B cell (primary cell): ENCODE measurements around the gene TPH1. TPM values are rescaled to one million over a fixed set of nuclear protein-coding genes. Genes with fewer than 3 reads are reported as not detected.

Experiments used
- ATAC-seq: fragments of 200-7000 bp; cut with Tn5 transposase; one replicate; pipeline ENCODE4 v1.10.0; 2021; ENCODE audit warnings: low read depth, mild to moderate bottlenecking, moderate number of reproducible peaks, moderate library complexity
- CTCF ChIA-PET: fragments of 350-600 bp; sonication (Branson Sonifier 250); formaldehyde crosslinking; loops from one replicate; lab custom pipeline; 2021; ENCODE audit warnings: antibody characterized with exemption, inconsistent platforms; lab: Charles Lee
- POLR2A ChIA-PET: fragments of 350-600 bp; sonication (Branson Sonifier 250); formaldehyde crosslinking; loops from one replicate; lab custom pipeline; 2021; ENCODE audit warnings: antibody characterized with exemption; lab: Charles Lee
- DNase-seq: peaks from one replicate; pipeline ENCODE4 v3.0.0; 2013
- H2AFZ ChIP-seq: 2 replicates; pipeline ENCODE4 v1.6.1; 2012; ENCODE audit warnings: mild to moderate bottlenecking, low read depth, low read length; ENCODE audit not compliant: insufficient read depth, poor library complexity, severe bottlenecking
- H3K27ac ChIP-seq, 2 donors: 1 replicate in 1 of 2; 2 replicates in 1 of 2; pipeline ENCODE4 v1.5.1; 2012 to 2013; ENCODE audit warnings: low read length in 2 of 2, mild to moderate bottlenecking in 2 of 2, moderate library complexity in 1 of 2
- H3K27me3 ChIP-seq, 4 experiments: fragments of 200-600 bp in 1 of 4; sonication (generic) in 1 of 4; replicated peaks in 1 of 4; 1 replicate in 2 of 4; 2 replicates in 2 of 4; pipeline versions ENCODE4 v1.6.1 to v1.7.0; 2013 to 2016; ENCODE audit warnings: low read length in 3 of 4, mild to moderate bottlenecking in 2 of 4, mixed read lengths in 1 of 4, moderate library complexity in 1 of 4; ENCODE audit not compliant: insufficient read depth in 4 of 4, control insufficient read depth in 3 of 4; ENCODE audit errors: control extremely low read depth in 1 of 4
- H3K36me3 ChIP-seq, 2 experiments: replicated peaks in 1 of 2; 1 replicate in 1 of 2; 2 replicates in 1 of 2; pipeline versions ENCODE4 v1.6.1 to v1.7.1; 2013; ENCODE audit warnings: low read length in 1 of 2; ENCODE audit not compliant: insufficient read depth in 2 of 2, control insufficient read depth in 1 of 2; ENCODE audit errors: control extremely low read depth in 1 of 2, extremely low read depth in 1 of 2
- H3K4me1 ChIP-seq, 2 donors: fragments of 200-600 bp in 1 of 2; sonication (generic) in 1 of 2; 1 replicate in 1 of 2; 2 replicates in 1 of 2; pipeline versions ENCODE4 v1.5.1 to v1.6.1; 2013 to 2017; ENCODE audit warnings: low read length in 2 of 2; ENCODE audit not compliant: control insufficient read depth in 2 of 2, insufficient read depth in 2 of 2
- H3K4me2 ChIP-seq: replicated peaks from 2 replicates; pipeline ENCODE3; 2012; ENCODE audit warnings: mild to moderate bottlenecking, low read depth, low read length; ENCODE audit not compliant: poor library complexity, severe bottlenecking
- H3K4me3 ChIP-seq, 5 experiments: fragments of 200-600 bp in 1 of 5; sonication (generic) in 1 of 5; 1 replicate in 3 of 5; 2 replicates in 2 of 5; pipeline versions ENCODE4 v1.5.1 to v1.7.0; 2011 to 2016; ENCODE audit warnings: low read length in 4 of 5, mild to moderate bottlenecking in 4 of 5, low read depth in 2 of 5, control low read depth in 1 of 5, moderate library complexity in 1 of 5; ENCODE audit not compliant: insufficient read depth in 1 of 5; ENCODE audit errors: control extremely low read depth in 1 of 5, extremely low read depth in 1 of 5
- H3K79me2 ChIP-seq: fragments of 200-600 bp; sonication (generic); one replicate; pipeline ENCODE4 v1.6.0; 2016; ENCODE audit warnings: low read length; ENCODE audit not compliant: control insufficient read depth, insufficient read depth
- H3K9ac ChIP-seq: fragments of 200-600 bp; sonication (generic); 2 replicates; pipeline ENCODE4 v1.6.1; 2017; ENCODE audit warnings: mild to moderate bottlenecking, low read length, moderate library complexity
- H3K9me3 ChIP-seq, 3 donors: one replicate each; pipeline versions ENCODE4 v1.6.1 to v1.7.1; 2013; ENCODE audit warnings: low read length in 2 of 3; ENCODE audit not compliant: control insufficient read depth in 2 of 3, insufficient read depth in 1 of 3; ENCODE audit errors: control extremely low read depth in 1 of 3
- H4K20me1 ChIP-seq: 2 replicates; pipeline ENCODE4 v1.6.0; 2012; ENCODE audit warnings: mild to moderate bottlenecking, low read length; ENCODE audit not compliant: insufficient read depth, control insufficient read depth, poor library complexity, severe bottlenecking
- H3K27ac Mint-ChIP-seq: one replicate; pipeline ENCODE4 v1.8.0; 2021; ENCODE audit warnings: mixed read lengths
- H3K27me3 Mint-ChIP-seq: one replicate; pipeline ENCODE4 v1.8.0; 2021; ENCODE audit warnings: mixed read lengths
- H3K4me1 Mint-ChIP-seq: one replicate; pipeline ENCODE4 v1.8.0; 2021; ENCODE audit warnings: mixed read lengths
- H3K4me3 Mint-ChIP-seq: one replicate; pipeline ENCODE4 v1.8.0; 2021; ENCODE audit warnings: mixed read lengths
- H3K9me3 Mint-ChIP-seq: one replicate; pipeline ENCODE4 v1.8.0; 2022; ENCODE audit warnings: mixed read lengths; ENCODE audit not compliant: insufficient read depth
- CTCF ChIP-seq: fragments of 200-600 bp; IDR thresholded peaks from one replicate; pipeline ENCODE4 v1.8.0; 2022; ENCODE audit warnings: antibody characterized with exemption, mild to moderate bottlenecking
- EZH2 ChIP-seq: IDR thresholded peaks from 2 replicates; pipeline ENCODE4 v1.6.1; 2012; ENCODE audit warnings: borderline replicate concordance, low read depth, mild to moderate bottlenecking, moderate library complexity, low read length; ENCODE audit not compliant: insufficient read depth, poor library complexity, severe bottlenecking
- WGBS: methylation state at CpG from one replicate; pipeline ENCODE4 v1.1.5; 2013; ENCODE audit warnings: missing lambda C conversion rate; ENCODE audit not compliant: insufficient coverage; 5-methylcytosine and 5-hydroxymethylcytosine counted together
- intact Hi-C: fragments of 100-400 bp; cut with micrococcal nuclease; formaldehyde crosslinking; loops from one replicate; pipeline ENCODE4 v1.10.0; 2022
- polyA minus RNA-seq: library from RNA; depleted of rRNA, polyadenylated mRNA; stranded (reverse); fragments of >200 nt; gene quantifications from 2 replicates; pipeline ENCODE4 v1.2.3, GENCODE V29; 2012
- polyA plus RNA-seq: library from polyadenylated mRNA; depleted of rRNA; stranded (reverse); fragments of >200 nt; gene quantifications from 2 replicates; pipeline ENCODE4 v1.2.3, GENCODE V29; 2012
- total RNA-seq, 2 donors: library from RNA; stranded (reverse); fragments of 120-200 nt in 1 of 2; gene quantifications; 1 replicate in 1 of 2; 2 replicates in 1 of 2; pipeline versions ENCODE4 v1.2.3 to v1.2.4, GENCODE V29; 2013 to 2022

The TPH1 gene
- total RNA-seq (2.7 and 2.8 TPM in 2 replicates), polyA plus RNA-seq (0.51 and 1.5 TPM in 2 replicates), polyA minus RNA-seq (0.21 and 0.26 TPM in 2 replicates)
- total RNA-seq (2013): 0.49 TPM

GRCh38 chr11:18046116-18046777, at the start of gene TPH1:
TSS of gene TPH1 (minus strand) at chr11:18046269. CDS start at chr11:18040762, 5,507 bp downstream.
- no peaks in the 10 kb centered on the region for H3K79me2 ChIP-seq
- ChIA-PET POLR2A (no interaction called here), CTCF (no interaction called here)
- H3K27me3 Mint-ChIP-seq: peaks cover 30% of the 10 kb centered on the region
- peaks cover 0 to 3% (median 0%) of the 10 kb centered on the region in 3 donors for H3K9me3 ChIP-seq
- H3K9me3 Mint-ChIP-seq: no peaks in the 10 kb centered on the region
- H3K4me2 ChIP-seq: no peak within 1 kb of the TSS
- DNase-seq: no peak
- H3K4me1 Mint-ChIP-seq: no peaks in the 10 kb centered on the region
- TF ChIP-seq CTCF (no peak), EZH2 (no peak)
- no peak within 1 kb of the TSS for H3K4me3 Mint-ChIP-seq
- no peaks in the 10 kb centered on the region for H4K20me1 ChIP-seq
- intact Hi-C loops: no loop called here
- ATAC-seq: no peak
- no peak within 1 kb of the TSS for H3K27ac ChIP-seq
- H3K9ac ChIP-seq: no peak within 1 kb of the TSS
- H3K4me1 ChIP-seq: no peaks in the 10 kb centered on the region
- H3K27ac Mint-ChIP-seq: no peak within 1 kb of the TSS
- WGBS: 36% methylated on average over 32 of the region's 36 CpGs
- no peak within 1 kb of the TSS for H2AFZ ChIP-seq
- peaks cover 0 to 14% (median 5%) of the 10 kb centered on the region in 4 experiments for H3K27me3 ChIP-seq
- H3K36me3 ChIP-seq: no peaks in the 10 kb centered on the region
- H3K4me3 ChIP-seq: no peak within 1 kb of the TSS

- H4K20me1 ChIP-seq: peaks cover 14% of the 10 kb centered on the region
- H3K4me2 ChIP-seq: no peak overlapping the region
- H3K4me3 ChIP-seq: no peak overlapping the region
- Mint-ChIP-seq H3K27ac (no peak overlapping the region), H3K4me1 (peaks cover 2% of the 10 kb centered on the region), H3K27me3 (no peaks in the 10 kb centered on the region), H3K9me3 (no peaks in the 10 kb centered on the region), H3K4me3 (no peak overlapping the region)
- peaks cover 32% of the 10 kb centered on the region for H3K79me2 ChIP-seq
- no peak for TF ChIP-seq EZH2
- TF ChIP-seq CTCF: no peak
- DNase-seq (no peak), ATAC-seq (no peak)
- no peaks in the 10 kb centered on the region for H3K9me3 ChIP-seq
- CTCF ChIA-PET: interaction anchor here (0.7 to 2.0 kb wide), 3 partner anchors 10 to 22 kb away, joined by 3 to 13 read pairs (median 5); no protein-coding TSS in a partner anchor
- H3K9ac ChIP-seq: no peak overlapping the region
- POLR2A ChIA-PET: no interaction called here
- H3K4me1 ChIP-seq: no peaks in the 10 kb centered on the region
- H3K36me3 ChIP-seq: peaks cover 29 to 69% of the 10 kb centered on the region in 2 experiments
- no peak overlapping the region for H3K27ac ChIP-seq
- intact Hi-C loops: no loop called here
- H3K27me3 ChIP-seq: no peaks in the 10 kb centered on the region
- no peak overlapping the region for H2AFZ ChIP-seq
Observed at GRCh38 chr11:18093959-18094358, 47.9 kb upstream of the TPH1 start.
